HFFc6 (cell line): ENCODE measurements around the gene LHX2. TPM values are rescaled to one million over a fixed set of nuclear protein-coding genes. Genes with fewer than 3 reads are reported as not detected.

Experiments
- DNase-seq: peaks from one replicate; pipeline ENCODE4 v3.0.0-alpha.2; 2018
- H3K27ac Mint-ChIP-seq: 2 replicates; pipeline ENCODE4 v1.8.0; 2020; ENCODE audit warnings: mild to moderate bottlenecking, mixed read lengths
- H3K27me3 Mint-ChIP-seq: 2 replicates; pipeline ENCODE4 v1.8.0; 2021; ENCODE audit warnings: mild to moderate bottlenecking, moderate library complexity, mixed read lengths; ENCODE audit not compliant: insufficient read depth
- H3K36me3 Mint-ChIP-seq: 2 replicates; pipeline ENCODE4 v1.8.0; 2021; ENCODE audit warnings: low read depth, mixed read lengths
- H3K4me1 Mint-ChIP-seq: 2 replicates; pipeline ENCODE4 v1.8.0; 2020; ENCODE audit warnings: low read depth, mixed read lengths
- H3K4me3 Mint-ChIP-seq: 2 replicates; pipeline ENCODE4 v1.8.0; 2020; ENCODE audit warnings: mild to moderate bottlenecking, moderate library complexity, mixed read lengths
- H3K9me3 Mint-ChIP-seq: 2 replicates; pipeline ENCODE4 v1.8.0; 2020; ENCODE audit warnings: mild to moderate bottlenecking, mixed read lengths
- CTCF ChIP-seq: fragments of 200-600 bp; sonication (generic); IDR thresholded peaks from 2 replicates; pipeline ENCODE4 v1.5.0; 2021; ENCODE audit warnings: antibody characterized with exemption, mild to moderate bottlenecking
- total RNA-seq, 6 experiments: library from RNA; stranded (reverse); fragmentation: NEBNext Ultra II Directional; extraction: Animal tissue kit (Norgen Biotek cat#: 25700); gene quantifications; 2 replicates in 1 of 6; 3 replicates in 5 of 6; pipeline ENCODE4 v1.2.3, GENCODE V29; 2021

LHX2 gene
- total RNA-seq, 6 experiments from 2014 or later = not detected

GRCh38 chr9:124019771-124020519 is 8.4 kb downstream of the LHX2 start:
- no peak for TF ChIP-seq CTCF
- no peak for DNase-seq
- no peak overlapping the region for H3K4me3 Mint-ChIP-seq
- peaks cover 6% of the 10 kb centered on the region for H3K4me1 Mint-ChIP-seq
- no peaks in the 10 kb centered on the region; the same call in 1 of the 2 replicates for H3K36me3 Mint-ChIP-seq
- peaks cover 9% of the 10 kb centered on the region; the same call in 1 of the 2 replicates for H3K9me3 Mint-ChIP-seq
- peaks cover 71% of the 10 kb centered on the region for H3K27me3 Mint-ChIP-seq
- H3K27ac Mint-ChIP-seq = no peak overlapping the region

- no peak for DNase-seq
- TF ChIP-seq CTCF = no peak
- peaks cover 9% of the 10 kb centered on the region; the same call in 1 of the 2 replicates for H3K9me3 Mint-ChIP-seq
- H3K36me3 Mint-ChIP-seq = no peaks in the 10 kb centered on the region; the same call in 1 of the 2 replicates
- peaks cover 67% of the 10 kb centered on the region for H3K27me3 Mint-ChIP-seq
- H3K27ac Mint-ChIP-seq = no peak overlapping the region
- H3K4me1 Mint-ChIP-seq = peaks cover 6% of the 10 kb centered on the region
- H3K4me3 Mint-ChIP-seq = no peak overlapping the region
Measured at GRCh38 chr9:124020520-124021384, 9.2 kb downstream of the LHX2 start.

GRCh38 chr9:124021385-124021769 is 9.8 kb downstream of the LHX2 start:
- no peaks in the 10 kb centered on the region; the same call in 1 of the 2 replicates for H3K36me3 Mint-ChIP-seq
- H3K27me3 Mint-ChIP-seq = peaks cover 69% of the 10 kb centered on the region
- H3K27ac Mint-ChIP-seq = no peak overlapping the region
- H3K4me1 Mint-ChIP-seq = peaks cover 6% of the 10 kb centered on the region
- peaks cover 7% of the 10 kb centered on the region; the same call in 1 of the 2 replicates for H3K9me3 Mint-ChIP-seq
- DNase-seq = no peak
- TF ChIP-seq CTCF = no peak
- H3K4me3 Mint-ChIP-seq = no peak overlapping the region

GRCh38 chr9:124022201-124023121 is 10.9 kb downstream of the LHX2 start:
- Mint-ChIP-seq H3K27ac (no peak overlapping the region), H3K9me3 (no peaks in the 10 kb centered on the region), H3K4me3 (no peak overlapping the region), H3K4me1 (peaks cover 6% of the 10 kb centered on the region), H3K36me3 (no peaks in the 10 kb centered on the region; the same call in 1 of the 2 replicates), H3K27me3 (peaks cover 60% of the 10 kb centered on the region)
- DNase-seq = no peak
- TF ChIP-seq CTCF = no peak

GRCh38 chr9:124024107-124024506 is 12.5 kb downstream of the LHX2 start:
- H3K4me3 Mint-ChIP-seq = no peak overlapping the region
- TF ChIP-seq CTCF = no peak
- no peak overlapping the region for H3K27ac Mint-ChIP-seq
- no peaks in the 10 kb centered on the region for H3K36me3 Mint-ChIP-seq
- peaks cover 59% of the 10 kb centered on the region for H3K27me3 Mint-ChIP-seq
- H3K9me3 Mint-ChIP-seq = no peaks in the 10 kb centered on the region
- no peak for DNase-seq
- peaks cover 6% of the 10 kb centered on the region for H3K4me1 Mint-ChIP-seq
